Measurements from ENCODE around the gene RPP14.

DNA sequence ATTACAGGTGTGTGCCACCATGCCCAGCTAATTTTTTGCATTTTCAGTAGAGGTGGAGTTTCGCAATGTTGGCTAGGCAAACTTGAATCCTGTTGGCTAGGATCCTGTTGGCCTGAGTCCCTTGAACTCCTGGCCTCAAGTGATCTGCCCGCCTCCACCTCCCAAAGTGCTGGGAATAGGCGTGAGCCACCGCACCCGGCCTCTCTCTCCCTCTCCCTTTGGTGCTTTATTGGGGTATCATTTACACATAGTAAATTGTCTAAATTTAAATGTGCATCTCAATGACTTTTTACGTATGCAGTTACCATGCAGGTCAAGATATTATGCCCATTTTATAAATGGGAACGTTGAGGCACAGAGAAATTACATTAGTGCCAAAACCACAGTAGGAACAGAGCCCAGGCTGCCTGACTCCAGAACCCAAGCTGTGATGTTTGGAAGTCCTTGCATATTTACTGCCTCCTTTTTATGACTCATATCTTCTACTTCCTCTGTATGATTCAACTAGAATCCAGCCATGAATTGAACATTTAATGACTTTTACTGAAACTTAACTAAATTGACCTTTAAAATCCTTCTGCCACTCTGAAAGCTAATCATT is 34.0 kb upstream of the RPP14 start:
- TF ChIP-seq CTCF (conservative IDR thresholded peaks at IDR 0.05; ENCODE audit: low read depth in 2 of 2), result no peak
- TF ChIP-seq REST (IDR thresholded peaks at IDR 0.05; ENCODE audit: unreplicated experiment), result no peak
- TF ChIP-seq POLR2AphosphoS5 (IDR thresholded peaks at IDR 0.05; ENCODE audit: low read depth), result no peak
- no peak for TF ChIP-seq EZH2 (IDR thresholded peaks at IDR 0.05; ENCODE audit: low read depth, unreplicated experiment)
- TF ChIP-seq ETS1 (IDR thresholded peaks at IDR 0.05), result no peak
- no peak for TF ChIP-seq EZH2phosphoT487 (IDR thresholded peaks at IDR 0.05; ENCODE audit: unreplicated experiment)

All from GM23338 (cell line).